ENCODE measurements around the gene ATOH7. TPM values are rescaled to one million over a fixed set of nuclear protein-coding genes. Genes with fewer than 3 reads are reported as not detected.
"Not testable (repeated sequence)": the region's sequence is repeated elsewhere in the genome, so short reads cannot be mapped to it uniquely, and the experiment has no call there.

The ATOH7 gene
- polyA plus RNA-seq, 1 of the 3 experiments (the other 2 are of a cell fraction): 0.12 TPM

DNA sequence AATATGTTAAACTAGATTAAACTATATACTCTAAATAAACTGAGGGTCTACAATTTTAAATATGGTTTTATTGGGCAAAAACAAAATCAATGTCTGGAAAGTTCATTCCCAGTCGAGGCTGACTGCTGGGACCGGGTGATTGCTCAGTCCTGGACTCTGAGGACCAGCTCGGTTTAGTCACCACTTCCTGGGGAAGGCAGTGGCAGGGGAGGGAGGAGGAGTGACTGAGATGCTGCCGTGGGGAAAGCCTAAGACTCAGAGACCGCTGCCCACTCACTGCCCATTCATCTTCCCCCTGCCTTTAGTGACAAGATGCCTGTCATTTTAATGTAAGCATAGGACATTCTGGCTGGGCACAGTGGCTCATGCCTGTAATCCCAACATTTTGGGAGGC lies 29.0 kb downstream of the ATOH7 start (continued):
- TF ChIP-seq FOXJ3 (CRISPR knock-in tag; IDR thresholded peaks at IDR 0.05): no peak
- no peak for TF ChIP-seq SMC3 (IDR thresholded peaks at IDR 0.05; ENCODE audit: low read depth, low read length)
- no peak for TF ChIP-seq MEF2A (IDR thresholded peaks at IDR 0.05; ENCODE audit: borderline replicate concordance, low read depth)
- TF ChIP-seq, protein P1, sequence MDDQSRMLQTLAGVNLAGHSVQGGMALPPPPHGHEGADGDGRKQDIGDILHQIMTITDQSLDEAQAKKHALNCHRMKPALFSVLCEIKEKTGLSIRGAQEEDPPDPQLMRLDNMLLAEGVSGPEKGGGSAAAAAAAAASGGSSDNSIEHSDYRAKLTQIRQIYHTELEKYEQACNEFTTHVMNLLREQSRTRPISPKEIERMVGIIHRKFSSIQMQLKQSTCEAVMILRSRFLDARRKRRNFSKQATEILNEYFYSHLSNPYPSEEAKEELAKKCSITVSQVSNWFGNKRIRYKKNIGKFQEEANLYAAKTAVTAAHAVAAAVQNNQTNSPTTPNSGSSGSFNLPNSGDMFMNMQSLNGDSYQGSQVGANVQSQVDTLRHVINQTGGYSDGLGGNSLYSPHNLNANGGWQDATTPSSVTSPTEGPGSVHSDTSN (IDR thresholded peaks at IDR 0.05): no peak
- TF ChIP-seq RXRA (IDR thresholded peaks at IDR 0.05; ENCODE audit: borderline replicate concordance, low read depth): no peak
- TF ChIP-seq, protein P2, sequence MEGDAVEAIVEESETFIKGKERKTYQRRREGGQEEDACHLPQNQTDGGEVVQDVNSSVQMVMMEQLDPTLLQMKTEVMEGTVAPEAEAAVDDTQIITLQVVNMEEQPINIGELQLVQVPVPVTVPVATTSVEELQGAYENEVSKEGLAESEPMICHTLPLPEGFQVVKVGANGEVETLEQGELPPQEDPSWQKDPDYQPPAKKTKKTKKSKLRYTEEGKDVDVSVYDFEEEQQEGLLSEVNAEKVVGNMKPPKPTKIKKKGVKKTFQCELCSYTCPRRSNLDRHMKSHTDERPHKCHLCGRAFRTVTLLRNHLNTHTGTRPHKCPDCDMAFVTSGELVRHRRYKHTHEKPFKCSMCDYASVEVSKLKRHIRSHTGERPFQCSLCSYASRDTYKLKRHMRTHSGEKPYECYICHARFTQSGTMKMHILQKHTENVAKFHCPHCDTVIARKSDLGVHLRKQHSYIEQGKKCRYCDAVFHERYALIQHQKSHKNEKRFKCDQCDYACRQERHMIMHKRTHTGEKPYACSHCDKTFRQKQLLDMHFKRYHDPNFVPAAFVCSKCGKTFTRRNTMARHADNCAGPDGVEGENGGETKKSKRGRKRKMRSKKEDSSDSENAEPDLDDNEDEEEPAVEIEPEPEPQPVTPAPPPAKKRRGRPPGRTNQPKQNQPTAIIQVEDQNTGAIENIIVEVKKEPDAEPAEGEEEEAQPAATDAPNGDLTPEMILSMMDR (IDR thresholded peaks at IDR 0.05): no peak

DNA sequence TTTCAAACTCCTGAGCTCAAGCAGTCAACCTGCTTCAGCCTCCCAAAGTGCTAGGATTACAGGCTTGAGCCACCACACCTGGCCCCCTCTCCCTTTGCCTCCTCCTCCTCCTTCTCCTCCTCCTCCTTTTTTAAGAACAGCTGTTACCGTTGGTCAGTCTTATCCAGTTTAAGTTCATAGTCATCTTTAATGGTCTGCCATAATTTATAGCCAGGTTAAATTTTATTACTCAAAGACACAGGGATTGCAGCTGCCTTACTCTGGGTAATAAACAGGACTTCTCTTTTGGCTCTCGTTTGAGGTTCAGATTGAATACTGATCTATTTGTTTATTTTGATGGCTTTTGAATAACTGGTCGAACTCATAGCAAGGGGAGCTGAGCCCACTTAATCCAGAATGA lies 35.2 kb downstream of the ATOH7 start:
- no peak overlapping the region for H3K9ac ChIP-seq
- no peak overlapping the region for H3K4me3 ChIP-seq (ENCODE audit: low read depth in 2 of 2, low read length in 1 of 2)
- H3K79me2 ChIP-seq (ENCODE audit: insufficient read depth): no peaks in the 10 kb centered on the region
- H3K9me2 ChIP-seq: no peaks in the 10 kb centered on the region
- no peaks in the 10 kb centered on the region for H3K27me3 ChIP-seq (ENCODE audit: insufficient read depth)
- H3K9me3 ChIP-seq: no peaks in the 10 kb centered on the region
- no peak for DNase-seq
- peaks cover 7% of the 10 kb centered on the region for H3F3A ChIP-seq (replicated peaks; ENCODE audit: insufficient read depth)
- POLR2A ChIA-PET: no interaction called here
- H3K4me2 ChIP-seq: no peak overlapping the region
- no peak overlapping the region for H2AFZ ChIP-seq (ENCODE audit: low read depth)
- no peak for TF ChIP-seq FOXM1 (IDR thresholded peaks at IDR 0.05; ENCODE audit: low read depth)
- TF ChIP-seq, protein P2 (IDR thresholded peaks at IDR 0.05): no peak
- TF ChIP-seq RCOR1 (IDR thresholded peaks at IDR 0.05; ENCODE audit: low read length): no peak
- TF ChIP-seq NFIC (IDR thresholded peaks at IDR 0.05; ENCODE audit: borderline replicate concordance): no peak
- no peak for TF ChIP-seq TCF12 (IDR thresholded peaks at IDR 0.05)
- TF ChIP-seq EZH2phosphoT487 (IDR thresholded peaks at IDR 0.05; ENCODE audit: borderline replicate concordance, low read depth): no peak
- no peak for TF ChIP-seq MEF2A (IDR thresholded peaks at IDR 0.05; ENCODE audit: borderline replicate concordance, low read depth)
- TF ChIP-seq, protein P3, sequence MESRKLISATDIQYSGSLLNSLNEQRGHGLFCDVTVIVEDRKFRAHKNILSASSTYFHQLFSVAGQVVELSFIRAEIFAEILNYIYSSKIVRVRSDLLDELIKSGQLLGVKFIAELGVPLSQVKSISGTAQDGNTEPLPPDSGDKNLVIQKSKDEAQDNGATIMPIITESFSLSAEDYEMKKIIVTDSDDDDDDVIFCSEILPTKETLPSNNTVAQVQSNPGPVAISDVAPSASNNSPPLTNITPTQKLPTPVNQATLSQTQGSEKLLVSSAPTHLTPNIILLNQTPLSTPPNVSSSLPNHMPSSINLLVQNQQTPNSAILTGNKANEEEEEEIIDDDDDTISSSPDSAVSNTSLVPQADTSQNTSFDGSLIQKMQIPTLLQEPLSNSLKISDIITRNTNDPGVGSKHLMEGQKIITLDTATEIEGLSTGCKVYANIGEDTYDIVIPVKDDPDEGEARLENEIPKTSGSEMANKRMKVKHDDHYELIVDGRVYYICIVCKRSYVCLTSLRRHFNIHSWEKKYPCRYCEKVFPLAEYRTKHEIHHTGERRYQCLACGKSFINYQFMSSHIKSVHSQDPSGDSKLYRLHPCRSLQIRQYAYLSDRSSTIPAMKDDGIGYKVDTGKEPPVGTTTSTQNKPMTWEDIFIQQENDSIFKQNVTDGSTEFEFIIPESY (IDR thresholded peaks at IDR 0.05; ENCODE audit: borderline replicate concordance, low read depth): no peak
- TF ChIP-seq JUND (IDR thresholded peaks at IDR 0.05): no peak
- TF ChIP-seq RXRA (IDR thresholded peaks at IDR 0.05; ENCODE audit: borderline replicate concordance, low read depth): no peak
- TF ChIP-seq RFX5 (IDR thresholded peaks at IDR 0.05; ENCODE audit: low read length): no peak
- TF ChIP-seq SMC3 (IDR thresholded peaks at IDR 0.05; ENCODE audit: low read depth, low read length): no peak
- CTCF ChIA-PET: interaction anchor here (1.6 kb wide), 1 partner anchor 105 kb away, joined by 3 read pairs; no protein-coding TSS in a partner anchor
- H3K27ac ChIP-seq (ENCODE audit: low read depth in 2 of 2, low read length in 1 of 2): no peak overlapping the region
- 37% methylated on average over 3 of the region's 3 CpGs for WGBS (ENCODE audit: low lambda C conversion rate)
- no peaks in the 10 kb centered on the region for H3K36me3 ChIP-seq (replicated peaks in 1 of 2; ENCODE audit: control insufficient read depth in 1 of 2, insufficient read depth in 2 of 2, low read length in 1 of 2)
- H3K4me1 ChIP-seq (ENCODE audit: control insufficient read depth in 1 of 2, insufficient read depth in 2 of 2, low read depth in 1 of 2, low read length in 1 of 2): no peaks in the 10 kb centered on the region
- no peaks in the 10 kb centered on the region for H4K20me1 ChIP-seq (ENCODE audit: insufficient read depth)

DNA sequence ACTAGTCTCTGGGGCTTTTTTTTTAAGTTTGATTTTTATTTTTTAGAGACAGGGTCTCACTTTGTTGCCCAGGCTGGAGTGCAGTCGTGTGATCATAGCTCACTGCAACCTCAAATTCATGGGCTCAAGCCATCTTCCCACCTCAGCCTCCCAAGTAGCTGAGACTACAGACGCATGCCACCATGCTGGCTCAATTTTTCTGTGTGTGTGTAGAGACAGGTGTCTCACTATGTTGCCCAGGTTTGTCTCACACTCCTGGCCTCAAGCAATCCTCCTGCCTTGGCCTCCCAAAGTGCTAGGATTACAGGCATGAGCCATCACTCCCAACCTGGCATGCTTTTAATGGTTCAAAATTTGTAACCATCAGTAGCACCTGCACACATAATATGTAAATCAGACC lies 36.1 kb downstream of the ATOH7 start:
- H3K79me2 ChIP-seq (ENCODE audit: insufficient read depth); DNase-seq; H3K9me3 ChIP-seq; H3K27me3 ChIP-seq (ENCODE audit: insufficient read depth); H3K36me3 ChIP-seq (replicated peaks in 1 of 2; ENCODE audit: control insufficient read depth in 1 of 2, insufficient read depth in 2 of 2, low read length in 1 of 2); CTCF ChIA-PET; H2AFZ ChIP-seq (ENCODE audit: low read depth); H3K4me2 ChIP-seq; H3K4me3 ChIP-seq (ENCODE audit: low read depth in 2 of 2, low read length in 1 of 2); H4K20me1 ChIP-seq (ENCODE audit: insufficient read depth); H3F3A ChIP-seq (replicated peaks; ENCODE audit: insufficient read depth); H3K9me2 ChIP-seq; H3K4me1 ChIP-seq (ENCODE audit: control insufficient read depth in 1 of 2, insufficient read depth in 2 of 2, low read depth in 1 of 2, low read length in 1 of 2); H3K27ac ChIP-seq (ENCODE audit: low read depth in 2 of 2, low read length in 1 of 2); H3K9ac ChIP-seq; POLR2A ChIA-PET: not testable (repeated sequence)
- WGBS (ENCODE audit: low lambda C conversion rate): 71% methylated on average over 2 of the region's 2 CpGs

All from SK-N-SH (cell line).